Measurements from ENCODE around the gene SAMD10.
A peak's percentile ranks its signal among the peaks of the same experiment; 100 is the strongest.
"Not testable (repeated sequence)": the region's sequence is repeated elsewhere in the genome, so short reads cannot be mapped to it uniquely, and the experiment has no call there.

The SAMD10 gene

GRCh38 chr20:63978319-63979228 lies 868 bp downstream of the SAMD10 start:
- TF ChIP-seq CTCF (IDR thresholded peaks at IDR 0.05; ENCODE audit: borderline replicate concordance, control extremely low read depth, extremely low read depth, insufficient read depth, missing control alignments) = no peak
- in situ Hi-C loops (cut with MboI; ENCODE audit: low sequenced_read_pairs, unreplicated experiment) = no loop called here
- DNase-seq (ENCODE audit: low spot score) = peak; percentile 82

DNA sequence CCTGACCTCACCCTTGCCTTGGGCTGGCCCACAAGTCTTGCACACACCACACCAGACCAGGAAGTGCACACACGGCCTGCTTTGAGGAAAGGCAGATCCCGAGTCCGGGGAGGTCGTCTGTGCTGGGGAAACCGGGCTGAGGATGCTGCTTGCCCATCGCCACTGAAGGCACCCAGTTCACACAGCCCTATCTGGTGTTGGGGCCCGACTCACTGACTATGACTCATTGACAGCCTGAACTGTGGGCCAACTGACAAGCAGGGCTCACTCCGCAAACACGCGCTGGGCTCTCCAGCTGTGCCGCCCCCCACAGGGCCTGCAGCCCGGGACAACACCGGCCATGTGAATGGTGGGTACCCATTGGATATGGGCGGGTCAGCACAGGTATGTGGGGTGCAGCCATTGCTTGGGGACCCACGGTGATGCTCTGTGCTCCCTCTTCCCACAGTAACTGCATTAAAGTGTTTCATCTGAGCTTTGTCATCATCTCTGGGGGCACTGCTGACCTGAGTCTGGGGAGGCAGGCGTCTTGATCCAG lies 1.6 kb downstream of the SAMD10 start:
- in situ Hi-C loops (cut with MboI; ENCODE audit: low sequenced_read_pairs, unreplicated experiment) = no loop called here
- TF ChIP-seq CTCF (IDR thresholded peaks at IDR 0.05; ENCODE audit: borderline replicate concordance, control extremely low read depth, extremely low read depth, insufficient read depth, missing control alignments) = no peak
- DNase-seq (ENCODE audit: low spot score) = no peak

- in situ Hi-C loops (cut with MboI; ENCODE audit: low sequenced_read_pairs, unreplicated experiment) = no loop called here
- TF ChIP-seq CTCF (IDR thresholded peaks at IDR 0.05; ENCODE audit: borderline replicate concordance, control extremely low read depth, extremely low read depth, insufficient read depth, missing control alignments) = no peak
- no peak for DNase-seq (ENCODE audit: low spot score)
Measured at GRCh38 chr20:63976980-63977738, 2.3 kb downstream of the SAMD10 start.

DNA sequence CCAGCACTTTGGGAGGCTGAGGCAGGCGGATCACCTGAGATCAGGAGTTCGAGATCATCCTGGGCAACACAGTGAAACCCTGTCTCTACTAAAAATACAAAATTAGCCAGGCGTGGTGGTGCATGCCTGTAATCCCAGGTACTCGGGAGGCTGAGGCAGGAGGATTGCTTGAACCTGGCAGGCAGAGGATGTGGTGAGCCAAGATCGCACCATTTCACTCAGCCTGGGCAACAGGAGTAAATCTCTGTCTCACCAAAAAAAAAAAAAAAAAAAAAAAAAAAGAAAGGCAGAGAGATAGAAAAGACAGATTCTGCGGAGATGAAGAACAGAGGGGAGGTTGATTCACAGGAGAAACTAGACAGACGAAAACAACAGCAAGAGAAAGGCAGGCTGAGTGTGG lies 2.9 kb downstream of the SAMD10 start:
- in situ Hi-C loops (cut with MboI; ENCODE audit: low sequenced_read_pairs, unreplicated experiment) = not testable (repeated sequence)

DNA sequence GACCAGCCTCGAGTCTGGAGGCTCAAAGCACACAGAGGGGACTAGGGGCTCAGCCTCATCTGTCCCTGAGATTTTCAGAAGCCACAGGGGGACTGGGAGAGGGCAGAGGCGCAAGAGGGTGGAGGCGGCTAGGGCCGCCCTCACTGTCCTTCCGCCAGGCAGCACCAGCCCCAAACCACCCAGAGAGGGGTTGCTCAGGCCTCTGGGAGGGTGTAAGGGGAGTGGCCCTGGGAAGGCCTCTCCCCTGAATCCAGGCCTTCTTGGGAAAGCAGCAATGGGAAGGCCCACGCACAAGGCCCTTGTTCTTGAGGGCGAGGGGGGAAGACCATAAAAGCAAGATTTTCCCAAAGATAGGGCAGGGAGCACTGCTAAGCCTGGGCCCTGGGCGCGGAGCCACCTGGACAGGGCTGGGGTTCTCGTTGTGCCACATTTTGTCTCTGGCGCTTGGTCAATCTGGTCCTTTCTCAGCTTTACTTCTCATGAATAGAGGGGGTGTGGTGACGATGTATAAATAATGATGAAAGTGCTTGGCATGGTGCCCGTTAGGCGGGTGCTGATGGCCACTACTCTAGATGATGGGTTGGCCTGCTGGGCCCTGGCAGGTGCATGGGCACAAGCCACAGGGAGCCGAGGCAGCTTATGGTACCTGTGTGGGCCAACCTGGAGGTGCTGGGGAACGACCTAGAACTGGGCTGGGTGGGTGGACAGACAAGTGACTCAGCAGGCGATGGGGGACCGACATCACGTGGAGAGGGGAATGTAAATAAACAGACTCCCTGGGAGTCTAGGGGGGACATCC lies 4.8 kb downstream of the SAMD10 start:
- no peak for DNase-seq (ENCODE audit: low spot score)
- in situ Hi-C loops (cut with MboI; ENCODE audit: low sequenced_read_pairs, unreplicated experiment) = no loop called here
- no peak for TF ChIP-seq CTCF (IDR thresholded peaks at IDR 0.05; ENCODE audit: borderline replicate concordance, control extremely low read depth, extremely low read depth, insufficient read depth, missing control alignments)

More for the DNA sequence above, 2.9 kb downstream of the SAMD10 start:
- not testable (repeated sequence) for DNase-seq (ENCODE audit: low spot score)

DNA sequence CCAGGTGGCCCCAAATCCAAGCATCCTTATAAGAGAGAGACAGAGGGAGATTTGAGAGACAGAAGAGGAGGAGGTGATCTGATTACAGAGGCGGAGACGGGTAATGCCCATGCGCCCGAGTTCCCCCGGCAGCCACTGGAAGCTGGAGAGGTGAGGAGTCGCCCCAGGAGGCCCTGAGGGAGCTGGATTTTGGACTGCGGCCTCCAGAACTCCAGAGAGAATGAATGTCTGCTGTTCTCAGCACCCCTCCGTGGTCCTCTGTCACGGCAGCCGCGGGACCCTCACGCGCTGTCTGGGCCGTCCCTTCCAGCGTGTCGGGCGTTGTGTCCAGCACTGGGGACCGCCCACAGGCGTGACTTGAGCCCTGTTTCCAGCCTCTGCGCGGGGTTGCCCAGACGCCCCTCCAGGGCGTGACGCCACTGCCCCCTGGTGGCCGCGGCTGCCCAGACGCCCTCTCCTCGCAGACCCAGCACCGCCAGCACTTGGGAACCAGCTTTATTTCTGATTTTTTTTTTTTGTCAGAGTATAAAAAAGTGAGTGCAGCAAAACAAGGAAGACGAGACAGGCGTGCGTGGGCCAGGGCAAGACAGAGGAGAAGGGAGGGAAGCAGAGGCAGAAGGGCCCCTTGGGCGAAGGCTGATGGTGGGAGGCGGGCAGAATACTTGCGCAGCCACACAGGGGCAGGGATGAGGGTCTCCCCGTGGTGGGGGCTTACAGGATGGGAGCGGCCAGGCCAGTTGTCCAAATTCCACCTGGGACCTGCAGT lies 5.6 kb downstream of the SAMD10 start:
- in situ Hi-C loops (cut with MboI; ENCODE audit: low sequenced_read_pairs, unreplicated experiment) = no loop called here
- TF ChIP-seq CTCF (IDR thresholded peaks at IDR 0.05; ENCODE audit: borderline replicate concordance, control extremely low read depth, extremely low read depth, insufficient read depth, missing control alignments) = peak; percentile 94
- DNase-seq (ENCODE audit: low spot score) = peak; percentile 89
